OCI-LY1 (cell line): Measurements from ENCODE around the gene PLXND1.

Experiments
- H2AFZ ChIP-seq: fragments of 200-600 bp; sonication (generic), shearing (Covaris generic); 2 replicates; pipeline ENCODE4 v1.6.0; 2014; ENCODE audit warnings: antibody characterized with exemption, mild to moderate bottlenecking, low read length
- H3F3A ChIP-seq: fragments of 200-600 bp; sonication (generic), shearing (Covaris generic); 2 replicates; pipeline ENCODE4 v1.6.0; 2014; ENCODE audit warnings: mild to moderate bottlenecking, antibody characterized with exemption, low read length, moderate library complexity; ENCODE audit not compliant: insufficient read depth
- H3K27ac ChIP-seq: fragments of 200-600 bp; sonication (generic); 2 replicates; pipeline ENCODE4 v1.5.1; 2014; ENCODE audit warnings: low read length, mixed run types, mild to moderate bottlenecking, low read depth; ENCODE audit not compliant: poor library complexity, severe bottlenecking
- H3K27me3 ChIP-seq: fragments of 200-600 bp; sonication (generic); 2 replicates; pipeline ENCODE4 v1.6.0; 2014; ENCODE audit warnings: antibody characterized with exemption, mild to moderate bottlenecking, low read length, moderate library complexity; ENCODE audit not compliant: insufficient read depth
- H3K36me3 ChIP-seq: fragments of 200-600 bp; sonication (generic); 2 replicates; pipeline ENCODE4 v1.6.1; 2014; ENCODE audit warnings: mild to moderate bottlenecking, antibody characterized with exemption, low read length, moderate library complexity, mixed read lengths; ENCODE audit not compliant: insufficient read depth
- H3K4me1 ChIP-seq: fragments of 200-600 bp; sonication (generic); 2 replicates; pipeline ENCODE4 v1.5.1; 2014; ENCODE audit warnings: mild to moderate bottlenecking, low read length, moderate library complexity; ENCODE audit not compliant: insufficient read depth, severe bottlenecking
- H3K4me2 ChIP-seq: fragments of 200-600 bp; sonication (generic), shearing (Covaris generic); 2 replicates; pipeline ENCODE4 v1.6.1; 2014; ENCODE audit warnings: low read length
- H3K4me3 ChIP-seq: fragments of 200-600 bp; sonication (generic); 2 replicates; pipeline ENCODE4 v1.5.1; 2014; ENCODE audit warnings: low read length, low read depth, mild to moderate bottlenecking, mixed read lengths; ENCODE audit not compliant: poor library complexity, severe bottlenecking
- H3K79me2 ChIP-seq: fragments of 200-600 bp; shearing (Covaris generic); 2 replicates; pipeline ENCODE4 v1.6.1; 2016; ENCODE audit warnings: mixed run types, low read length, mixed read lengths; ENCODE audit not compliant: insufficient read depth
- H3K9ac ChIP-seq: fragments of 200-600 bp; sonication (generic), shearing (Covaris generic); 2 replicates; pipeline ENCODE4 v1.6.1; 2014; ENCODE audit warnings: mild to moderate bottlenecking, low read length, mixed read lengths
- H3K9me2 ChIP-seq: fragments of 200-600 bp; sonication (generic), shearing (Covaris generic); 2 replicates; pipeline ENCODE4 v1.6.1; 2014; ENCODE audit warnings: low read depth, mild to moderate bottlenecking, low read length, mixed read lengths
- H3K9me3 ChIP-seq: fragments of 200-600 bp; shearing (Covaris generic); 2 replicates; pipeline ENCODE4 v1.6.1; 2014; ENCODE audit warnings: low read length, mixed read lengths
- H4K20me1 ChIP-seq: fragments of 200-600 bp; sonication (generic), shearing (Covaris generic); 2 replicates; pipeline ENCODE4 v1.6.0; 2016; ENCODE audit warnings: mild to moderate bottlenecking, low read length; ENCODE audit not compliant: insufficient read depth
- EZH2 ChIP-seq: fragments of 200-600 bp; sonication (generic), shearing (Covaris generic); IDR thresholded peaks from 2 replicates; pipeline ENCODE4 v1.8.0; 2017; ENCODE audit warnings: borderline replicate concordance, mixed run types, mild to moderate bottlenecking, antibody characterized with exemption, low read length, moderate library complexity, mixed read lengths
- TF ChIP-seq, protein P1 (sequence below): fragments of 200-600 bp; sonication (generic), shearing (Covaris generic); IDR thresholded peaks from 2 replicates; pipeline ENCODE4 v1.5.1; 2017; ENCODE audit warnings: mild to moderate bottlenecking, antibody characterized with exemption, low read length, moderate library complexity, mixed read lengths

PLXND1 gene

DNA sequence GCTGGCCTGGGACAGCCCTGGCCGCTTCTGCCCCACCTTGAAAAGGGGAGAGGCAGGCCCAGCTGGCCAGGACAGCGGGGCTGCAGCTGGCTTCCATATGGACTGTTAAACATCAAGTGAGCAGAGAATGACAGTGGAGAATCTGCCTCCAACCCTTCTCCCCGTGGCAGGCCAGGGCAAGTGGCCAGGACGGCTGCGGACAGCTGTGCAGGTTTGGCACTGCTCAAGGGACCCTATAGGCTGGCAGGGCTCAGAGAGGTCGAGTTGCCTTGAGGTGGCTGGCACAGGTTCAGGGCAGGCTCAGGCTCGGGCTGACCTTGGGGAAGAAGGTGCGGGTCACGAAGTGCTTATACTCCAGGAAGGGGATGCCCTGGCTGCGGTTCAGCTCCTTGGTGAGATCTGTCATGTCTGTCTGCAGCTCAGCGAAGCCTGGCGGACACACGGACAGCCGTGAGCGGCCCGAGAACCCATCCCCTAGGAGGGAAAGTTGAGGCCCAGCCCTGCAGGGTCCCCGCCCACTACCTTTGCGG is 39.2 kb downstream of the PLXND1 start:
- Histone ChIP-seq H2AFZ (no peak overlapping the region), H3K9me3 (no peaks in the 10 kb centered on the region), H3K4me3 (no peak overlapping the region), H3K9me2 (no peaks in the 10 kb centered on the region), H4K20me1 (no peaks in the 10 kb centered on the region), H3K27ac (no peak overlapping the region), H3K27me3 (peaks cover 4% of the 10 kb centered on the region; the same call in 1 of the 2 replicates), H3K9ac (no peak overlapping the region), H3K4me1 (no peaks in the 10 kb centered on the region), H3K36me3 (no peaks in the 10 kb centered on the region), H3F3A (no peaks in the 10 kb centered on the region), H3K79me2 (no peaks in the 10 kb centered on the region), H3K4me2 (no peak overlapping the region)
- TF ChIP-seq, protein P1, sequence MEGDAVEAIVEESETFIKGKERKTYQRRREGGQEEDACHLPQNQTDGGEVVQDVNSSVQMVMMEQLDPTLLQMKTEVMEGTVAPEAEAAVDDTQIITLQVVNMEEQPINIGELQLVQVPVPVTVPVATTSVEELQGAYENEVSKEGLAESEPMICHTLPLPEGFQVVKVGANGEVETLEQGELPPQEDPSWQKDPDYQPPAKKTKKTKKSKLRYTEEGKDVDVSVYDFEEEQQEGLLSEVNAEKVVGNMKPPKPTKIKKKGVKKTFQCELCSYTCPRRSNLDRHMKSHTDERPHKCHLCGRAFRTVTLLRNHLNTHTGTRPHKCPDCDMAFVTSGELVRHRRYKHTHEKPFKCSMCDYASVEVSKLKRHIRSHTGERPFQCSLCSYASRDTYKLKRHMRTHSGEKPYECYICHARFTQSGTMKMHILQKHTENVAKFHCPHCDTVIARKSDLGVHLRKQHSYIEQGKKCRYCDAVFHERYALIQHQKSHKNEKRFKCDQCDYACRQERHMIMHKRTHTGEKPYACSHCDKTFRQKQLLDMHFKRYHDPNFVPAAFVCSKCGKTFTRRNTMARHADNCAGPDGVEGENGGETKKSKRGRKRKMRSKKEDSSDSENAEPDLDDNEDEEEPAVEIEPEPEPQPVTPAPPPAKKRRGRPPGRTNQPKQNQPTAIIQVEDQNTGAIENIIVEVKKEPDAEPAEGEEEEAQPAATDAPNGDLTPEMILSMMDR: no peak
- no peak for TF ChIP-seq EZH2

GRCh38 chr3:129565902-129566301 is 40.6 kb downstream of the PLXND1 start:
- Histone ChIP-seq H3K27ac (no peak overlapping the region), H3K4me2 (no peak overlapping the region), H3K9me2 (no peaks in the 10 kb centered on the region), H3K79me2 (no peaks in the 10 kb centered on the region), H2AFZ (no peak overlapping the region), H3K27me3 (peaks cover 4% of the 10 kb centered on the region; the same call in 1 of the 2 replicates), H3K36me3 (no peaks in the 10 kb centered on the region), H3K9ac (no peak overlapping the region), H3K9me3 (no peaks in the 10 kb centered on the region), H3K4me3 (no peak overlapping the region), H3F3A (no peaks in the 10 kb centered on the region), H4K20me1 (no peaks in the 10 kb centered on the region), H3K4me1 (no peaks in the 10 kb centered on the region)
- TF ChIP-seq, protein P1: no peak
- TF ChIP-seq EZH2: no peak

- Histone ChIP-seq H4K20me1 (no peaks in the 10 kb centered on the region), H3K9me3 (no peaks in the 10 kb centered on the region), H3K27me3 (peaks cover 4% of the 10 kb centered on the region; the same call in 1 of the 2 replicates), H3F3A (no peaks in the 10 kb centered on the region), H3K27ac (no peak overlapping the region), H3K4me2 (no peak overlapping the region), H3K79me2 (no peaks in the 10 kb centered on the region), H3K4me3 (no peak overlapping the region), H3K36me3 (no peaks in the 10 kb centered on the region), H3K4me1 (no peaks in the 10 kb centered on the region), H3K9ac (no peak overlapping the region), H2AFZ (no peak overlapping the region), H3K9me2 (no peaks in the 10 kb centered on the region)
- no peak for TF ChIP-seq EZH2
- TF ChIP-seq, protein P1: no peak
Measured at GRCh38 chr3:129564981-129565644, 41.4 kb downstream of the PLXND1 start.
